Measurements from ENCODE around the gene SETBP1. TPM values are rescaled to one million over a fixed set of nuclear protein-coding genes. Genes with fewer than 3 reads are reported as not detected.

SETBP1 gene
- total RNA-seq, 1 donor from 2014 or later: 42.0 TPM

DNA sequence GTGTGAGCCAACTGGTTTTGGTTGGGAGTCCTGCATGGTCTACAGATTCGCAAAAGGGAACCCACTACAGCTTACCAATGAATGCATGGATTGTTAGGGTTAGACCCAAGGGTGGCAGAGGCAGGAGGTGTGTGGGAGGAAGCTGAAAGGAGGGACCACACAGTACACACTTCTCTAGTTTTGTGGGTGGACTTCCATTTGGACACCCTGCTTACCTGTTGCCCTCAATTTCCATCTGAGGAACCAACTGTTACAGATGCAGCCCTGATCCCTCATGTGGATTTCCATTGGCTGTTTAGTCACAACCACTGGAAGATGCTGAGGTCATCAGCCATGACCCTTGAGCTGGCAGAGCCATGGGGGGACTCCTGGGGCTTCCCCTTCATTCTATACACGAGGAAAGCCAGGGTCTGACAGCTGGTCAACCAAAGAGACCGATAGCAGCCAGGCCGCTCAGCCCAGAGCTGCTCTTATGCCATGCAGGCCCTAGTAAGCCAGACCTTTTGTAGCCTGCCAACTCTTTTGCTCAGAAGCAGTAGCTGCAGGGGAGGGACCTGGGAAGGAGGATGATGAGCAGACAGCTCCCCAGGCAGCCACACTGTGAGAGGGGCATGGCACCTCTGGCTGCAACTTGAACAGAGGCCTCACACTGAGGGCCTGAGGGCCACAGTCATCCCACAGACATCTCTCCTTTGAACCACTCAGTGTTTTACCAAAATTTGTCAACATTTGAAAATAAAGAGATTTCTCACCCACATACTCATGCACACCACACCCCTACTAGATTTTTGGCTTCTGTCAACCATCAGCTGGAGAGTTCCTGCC lies 162.1 kb downstream of the SETBP1 start:
- H3K36me3 Mint-ChIP-seq (ENCODE audit: low read depth): peaks cover 21% of the 10 kb centered on the region
- H3K4me3 Mint-ChIP-seq: no peak overlapping the region
- intact Hi-C loops (cut with micrococcal nuclease): no loop called here

GRCh38 chr18:44844486-44844885 lies 163.8 kb downstream of the SETBP1 start:
- Mint-ChIP-seq H3K27ac (no peak overlapping the region), H3K9me3 (peaks cover 5% of the 10 kb centered on the region), H3K27me3 (ENCODE audit: insufficient read depth) (peaks cover 1% of the 10 kb centered on the region), H3K36me3 (ENCODE audit: low read depth) (peaks cover 17% of the 10 kb centered on the region), H3K4me1 (ENCODE audit: low read depth) (peaks cover 26% of the 10 kb centered on the region), H3K4me3 (no peak overlapping the region)
- intact Hi-C loops (cut with micrococcal nuclease): no loop called here
- no peak for DNase-seq (ENCODE audit: low spot score)

More for the DNA sequence above, 162.1 kb downstream of the SETBP1 start:
- H3K27me3 Mint-ChIP-seq (ENCODE audit: insufficient read depth): peaks cover 1% of the 10 kb centered on the region
- peaks cover 5% of the 10 kb centered on the region for H3K9me3 Mint-ChIP-seq
- no peak for DNase-seq (ENCODE audit: low spot score)
- H3K4me1 Mint-ChIP-seq (ENCODE audit: low read depth): peaks cover 43% of the 10 kb centered on the region
- no peak overlapping the region for H3K27ac Mint-ChIP-seq

- peaks cover 12% of the 10 kb centered on the region for H3K36me3 Mint-ChIP-seq (ENCODE audit: low read depth)
- H3K27me3 Mint-ChIP-seq (ENCODE audit: insufficient read depth): peaks cover 4% of the 10 kb centered on the region
- H3K4me3 Mint-ChIP-seq: no peak overlapping the region
- H3K4me1 Mint-ChIP-seq (ENCODE audit: low read depth): peaks cover 11% of the 10 kb centered on the region
- H3K27ac Mint-ChIP-seq: no peak overlapping the region
- H3K9me3 Mint-ChIP-seq: peaks cover 5% of the 10 kb centered on the region
- DNase-seq (ENCODE audit: low spot score): no peak
- intact Hi-C loops (cut with micrococcal nuclease): no loop called here
Measured at GRCh38 chr18:44846450-44846849, 165.8 kb downstream of the SETBP1 start.

- intact Hi-C loops (cut with micrococcal nuclease): no loop called here
- Mint-ChIP-seq H3K27ac (no peak overlapping the region), H3K4me1 (ENCODE audit: low read depth) (peaks cover 6% of the 10 kb centered on the region), H3K27me3 (ENCODE audit: insufficient read depth) (peaks cover 4% of the 10 kb centered on the region), H3K4me3 (no peak overlapping the region), H3K9me3 (no peaks in the 10 kb centered on the region), H3K36me3 (ENCODE audit: low read depth) (peaks cover 8% of the 10 kb centered on the region)
- DNase-seq (ENCODE audit: low spot score): no peak
Measured at GRCh38 chr18:44848644-44849335, 168.1 kb downstream of the SETBP1 start.

GRCh38 chr18:44849361-44849760 lies 168.7 kb downstream of the SETBP1 start:
- DNase-seq (ENCODE audit: low spot score): no peak
- Mint-ChIP-seq H3K27me3 (ENCODE audit: insufficient read depth) (peaks cover 4% of the 10 kb centered on the region), H3K27ac (no peak overlapping the region), H3K4me3 (no peak overlapping the region), H3K4me1 (ENCODE audit: low read depth) (peaks cover 4% of the 10 kb centered on the region), H3K36me3 (ENCODE audit: low read depth) (peaks cover 9% of the 10 kb centered on the region), H3K9me3 (no peaks in the 10 kb centered on the region)
- intact Hi-C loops (cut with micrococcal nuclease): no loop called here

DNA sequence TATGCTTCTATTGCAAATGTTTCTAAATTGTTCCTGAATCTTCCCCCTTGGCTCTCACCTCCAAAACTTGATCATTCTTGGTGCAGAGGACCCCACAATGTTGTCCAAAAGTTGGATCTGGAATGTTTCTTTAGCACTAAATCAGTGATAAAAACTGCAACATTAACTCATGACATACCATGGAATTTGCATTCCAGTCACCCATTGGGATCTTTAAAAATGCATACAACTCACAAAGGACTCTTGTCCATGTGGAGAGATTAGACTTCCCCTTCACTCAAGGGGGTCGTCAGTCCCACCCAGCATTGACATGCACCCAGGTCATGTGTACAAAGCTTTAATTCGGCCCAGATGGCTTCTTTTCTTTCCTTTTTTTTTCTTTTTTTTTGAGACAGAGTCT lies 169.3 kb downstream of the SETBP1 start:
- H3K9me3 Mint-ChIP-seq: no peaks in the 10 kb centered on the region
- no peak overlapping the region for H3K27ac Mint-ChIP-seq

GRCh38 chr18:44851856-44852621 lies 171.4 kb downstream of the SETBP1 start:
- Mint-ChIP-seq H3K9me3 (peaks cover 4% of the 10 kb centered on the region), H3K4me3 (no peak overlapping the region), H3K27me3 (ENCODE audit: insufficient read depth) (peaks cover 11% of the 10 kb centered on the region), H3K27ac (no peak overlapping the region), H3K4me1 (ENCODE audit: low read depth) (peaks cover 5% of the 10 kb centered on the region), H3K36me3 (ENCODE audit: low read depth) (peaks cover 11% of the 10 kb centered on the region)
- DNase-seq (ENCODE audit: low spot score): no peak
- intact Hi-C loops (cut with micrococcal nuclease): no loop called here

More for the DNA sequence above, 169.3 kb downstream of the SETBP1 start:
- Mint-ChIP-seq H3K4me1 (ENCODE audit: low read depth) (no peaks in the 10 kb centered on the region), H3K27me3 (ENCODE audit: insufficient read depth) (peaks cover 4% of the 10 kb centered on the region), H3K36me3 (ENCODE audit: low read depth) (peaks cover 7% of the 10 kb centered on the region), H3K4me3 (no peak overlapping the region)
- intact Hi-C loops (cut with micrococcal nuclease): no loop called here
- DNase-seq (ENCODE audit: low spot score): no peak

- Mint-ChIP-seq H3K9me3 (peaks cover 10% of the 10 kb centered on the region), H3K4me1 (ENCODE audit: low read depth) (peaks cover 5% of the 10 kb centered on the region), H3K4me3 (no peak overlapping the region), H3K36me3 (ENCODE audit: low read depth) (peaks cover 13% of the 10 kb centered on the region), H3K27me3 (ENCODE audit: insufficient read depth) (peaks cover 13% of the 10 kb centered on the region), H3K27ac (no peak overlapping the region)
- no peak for DNase-seq (ENCODE audit: low spot score)
- intact Hi-C loops (cut with micrococcal nuclease): no loop called here
Measured at GRCh38 chr18:44852818-44853217, 172.1 kb downstream of the SETBP1 start.

GRCh38 chr18:44853430-44853829 lies 172.7 kb downstream of the SETBP1 start:
- Mint-ChIP-seq H3K4me1 (ENCODE audit: low read depth) (peaks cover 5% of the 10 kb centered on the region), H3K9me3 (peaks cover 10% of the 10 kb centered on the region), H3K36me3 (ENCODE audit: low read depth) (peaks cover 11% of the 10 kb centered on the region), H3K4me3 (no peak overlapping the region), H3K27ac (no peak overlapping the region), H3K27me3 (ENCODE audit: insufficient read depth) (peaks cover 15% of the 10 kb centered on the region)
- intact Hi-C loops (cut with micrococcal nuclease): no loop called here
- no peak for DNase-seq (ENCODE audit: low spot score)

GRCh38 chr18:44855681-44856080 lies 175.0 kb downstream of the SETBP1 start:
- Mint-ChIP-seq H3K4me1 (ENCODE audit: low read depth) (peaks cover 5% of the 10 kb centered on the region), H3K36me3 (ENCODE audit: low read depth) (peaks cover 9% of the 10 kb centered on the region), H3K27me3 (ENCODE audit: insufficient read depth) (peaks cover 13% of the 10 kb centered on the region), H3K27ac (no peak overlapping the region), H3K4me3 (no peak overlapping the region), H3K9me3 (peaks cover 10% of the 10 kb centered on the region)
- DNase-seq (ENCODE audit: low spot score): no peak
- intact Hi-C loops (cut with micrococcal nuclease): no loop called here

GRCh38 chr18:44856157-44856556 lies 175.5 kb downstream of the SETBP1 start:
- Mint-ChIP-seq H3K36me3 (ENCODE audit: low read depth) (peaks cover 9% of the 10 kb centered on the region), H3K4me1 (ENCODE audit: low read depth) (peaks cover 5% of the 10 kb centered on the region), H3K27me3 (ENCODE audit: insufficient read depth) (peaks cover 13% of the 10 kb centered on the region), H3K4me3 (no peak overlapping the region), H3K27ac (no peak overlapping the region), H3K9me3 (peaks cover 10% of the 10 kb centered on the region)
- DNase-seq (ENCODE audit: low spot score): no peak
- intact Hi-C loops (cut with micrococcal nuclease): no loop called here

DNA sequence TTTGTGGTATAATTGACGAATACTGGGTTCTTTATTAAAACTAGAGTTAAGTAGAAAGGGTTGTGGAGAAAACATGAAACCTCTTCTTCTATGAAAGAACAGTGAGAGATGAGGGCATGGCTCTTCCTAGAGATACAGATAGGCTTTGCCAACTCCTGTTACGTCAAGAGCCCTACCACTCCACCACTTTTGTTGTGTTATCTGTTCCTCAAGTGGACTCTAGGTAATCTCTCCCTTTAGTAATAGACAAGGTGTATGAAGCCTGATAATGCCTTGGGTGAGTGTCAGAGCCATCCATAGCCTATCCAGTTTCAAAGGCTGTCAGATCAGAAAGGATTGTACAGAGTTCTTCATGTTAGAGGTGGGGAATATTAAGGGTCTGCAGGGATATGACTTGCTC lies 176.4 kb downstream of the SETBP1 start:
- no peak overlapping the region for H3K27ac Mint-ChIP-seq
- H3K27me3 Mint-ChIP-seq (ENCODE audit: insufficient read depth): peaks cover 11% of the 10 kb centered on the region
- no peak overlapping the region for H3K4me3 Mint-ChIP-seq
- H3K4me1 Mint-ChIP-seq (ENCODE audit: low read depth): peaks cover 5% of the 10 kb centered on the region
- intact Hi-C loops (cut with micrococcal nuclease): no loop called here
- no peak for DNase-seq (ENCODE audit: low spot score)
- H3K36me3 Mint-ChIP-seq (ENCODE audit: low read depth): peaks cover 8% of the 10 kb centered on the region
- peaks cover 10% of the 10 kb centered on the region for H3K9me3 Mint-ChIP-seq

Data from activated T-helper 1 cell treated with anti-CD3 and anti-CD28 coated beads, Interleukin-12 subunit alpha, Interleukin-12 subunit beta, Interleukin-2, Interleukin-4 antibody, amounts not matched to agents 30 ng/mL and 10 ng/mL and 1 ng/mL, durations not matched to agents 14 hours and 24 hours and 36 hours (primary cell).